GM12892 (cell line): Measurements from ENCODE around the gene RAB27A.

Source experiments
- POLR2A ChIP-seq: IDR thresholded peaks from 2 replicates; pipeline ENCODE4 v1.6.1; 2011; ENCODE audit warnings: low read depth, low read length, control low read depth
- POLR2AphosphoS5 ChIP-seq: IDR thresholded peaks from 2 replicates; pipeline ENCODE4 v1.6.1; 2011; ENCODE audit warnings: low read depth, low read length, control low read depth
- TAF1 ChIP-seq: IDR thresholded peaks from 2 replicates; pipeline ENCODE4 v1.6.1; 2011; ENCODE audit warnings: low read depth, mild to moderate bottlenecking, control low read depth, low read length, borderline replicate concordance

DNA sequence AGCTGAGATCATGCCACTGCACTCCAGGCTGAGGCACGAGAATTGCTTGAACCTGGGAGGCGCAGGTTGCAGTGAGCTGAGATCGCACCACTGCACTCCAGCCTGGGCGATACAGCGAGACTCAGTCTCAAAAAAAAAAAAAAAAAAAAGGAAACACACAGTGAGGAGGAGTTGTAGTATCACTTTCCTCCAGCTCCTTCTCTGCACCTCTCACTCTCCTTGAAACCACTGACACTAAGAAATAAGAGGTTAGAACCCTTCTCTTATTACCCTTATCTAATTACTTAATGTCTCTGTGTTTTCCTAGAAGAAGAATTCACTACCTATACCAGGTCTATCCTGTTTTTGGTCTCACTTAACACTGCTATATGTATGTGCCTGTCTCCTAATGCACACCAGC lies 31.7 kb downstream of the RAB27A start:
- TF ChIP-seq POLR2AphosphoS5 = no peak
- TF ChIP-seq TAF1 = no peak
- TF ChIP-seq POLR2A = no peak
